KMS-11 (cell line): ENCODE results near the gene DAAM1.

Experiments
- H2AFZ ChIP-seq: fragments of 200-600 bp; sonication (generic); 2 replicates; pipeline ENCODE4 v1.6.1; 2016; ENCODE audit warnings: antibody characterized with exemption, mixed run types, low read depth
- H3K27ac ChIP-seq: fragments of 200-600 bp; sonication (generic); 2 replicates; pipeline ENCODE4 v1.6.1; 2016; ENCODE audit warnings: mild to moderate bottlenecking, mixed run types
- H3K27me3 ChIP-seq: fragments of 200-600 bp; sonication (generic); 2 replicates; pipeline ENCODE4 v1.6.1; 2017; ENCODE audit warnings: mild to moderate bottlenecking, low read depth, mixed run types, moderate library complexity; ENCODE audit not compliant: insufficient read depth
- H3K36me3 ChIP-seq: fragments of 200-600 bp; sonication (generic); 2 replicates; pipeline ENCODE4 v1.6.1; 2017; ENCODE audit warnings: mild to moderate bottlenecking, mixed run types; ENCODE audit not compliant: insufficient read depth
- H3K4me1 ChIP-seq: fragments of 200-600 bp; sonication (generic); 2 replicates; pipeline ENCODE4 v1.6.1; 2016; ENCODE audit warnings: mild to moderate bottlenecking, low read depth, mixed run types; ENCODE audit not compliant: poor library complexity, severe bottlenecking
- H3K4me2 ChIP-seq: fragments of 200-600 bp; sonication (generic); 2 replicates; pipeline ENCODE4 v1.7.0; 2016; ENCODE audit warnings: mild to moderate bottlenecking, mixed run types
- H3K4me3 ChIP-seq: fragments of 200-600 bp; sonication (generic); IDR thresholded peaks from 2 replicates; pipeline ENCODE4 v1.6.1; 2017; ENCODE audit warnings: low read depth, low read length, mixed read lengths; ENCODE audit not compliant: insufficient read depth
- H3K79me2 ChIP-seq: fragments of 200-600 bp; sonication (generic); 2 replicates; pipeline ENCODE4 v1.6.1; 2016; ENCODE audit warnings: low read depth, mixed run types; ENCODE audit not compliant: insufficient read depth
- H3K9ac ChIP-seq: fragments of 200-600 bp; sonication (generic); 2 replicates; pipeline ENCODE4 v1.6.1; 2016; ENCODE audit warnings: mild to moderate bottlenecking, mixed run types
- H4K20me1 ChIP-seq: fragments of 200-600 bp; sonication (generic); 2 replicates; pipeline ENCODE4 v1.6.1; 2016; ENCODE audit warnings: mild to moderate bottlenecking, mixed run types; ENCODE audit not compliant: insufficient read depth
- CTCF ChIP-seq: fragments of 200-600 bp; sonication (generic); conservative IDR thresholded peaks from 2 replicates; pipeline ENCODE4 v1.6.1; 2017; ENCODE audit warnings: low read depth, mild to moderate bottlenecking, antibody characterized with exemption, low read length, moderate library complexity, mixed read lengths

The DAAM1 gene

GRCh38 chr14:59342516-59343484 is 154.3 kb downstream of the DAAM1 start:
- Histone ChIP-seq H3K4me1 (no peaks in the 10 kb centered on the region), H3K4me3 (no peak overlapping the region), H3K4me2 (no peak overlapping the region), H4K20me1 (no peaks in the 10 kb centered on the region), H2AFZ (no peak overlapping the region), H3K9ac (no peak overlapping the region), H3K27me3 (no peaks in the 10 kb centered on the region), H3K79me2 (no peaks in the 10 kb centered on the region), H3K36me3 (no peaks in the 10 kb centered on the region), H3K27ac (no peak overlapping the region)
- TF ChIP-seq CTCF: no peak

GRCh38 chr14:59343585-59343984 is 155.1 kb downstream of the DAAM1 start:
- Histone ChIP-seq H3K36me3 (no peaks in the 10 kb centered on the region), H3K4me2 (no peak overlapping the region), H3K27me3 (no peaks in the 10 kb centered on the region), H3K4me1 (no peaks in the 10 kb centered on the region), H3K27ac (no peak overlapping the region), H3K79me2 (no peaks in the 10 kb centered on the region), H3K9ac (no peak overlapping the region), H3K4me3 (no peak overlapping the region), H4K20me1 (no peaks in the 10 kb centered on the region), H2AFZ (no peak overlapping the region)
- no peak for TF ChIP-seq CTCF

GRCh38 chr14:59344016-59344415 is 155.5 kb downstream of the DAAM1 start:
- Histone ChIP-seq H3K4me1 (no peaks in the 10 kb centered on the region), H3K4me3 (no peak overlapping the region), H4K20me1 (no peaks in the 10 kb centered on the region), H3K79me2 (no peaks in the 10 kb centered on the region), H3K36me3 (no peaks in the 10 kb centered on the region), H3K27me3 (no peaks in the 10 kb centered on the region), H3K27ac (no peak overlapping the region), H3K4me2 (no peak overlapping the region), H2AFZ (no peak overlapping the region), H3K9ac (no peak overlapping the region)
- TF ChIP-seq CTCF: no peak

GRCh38 chr14:59344691-59345455 is 156.4 kb downstream of the DAAM1 start:
- H3K79me2 ChIP-seq: no peaks in the 10 kb centered on the region
- H2AFZ ChIP-seq: no peak overlapping the region
- no peaks in the 10 kb centered on the region for H4K20me1 ChIP-seq
- no peaks in the 10 kb centered on the region for H3K27me3 ChIP-seq
- H3K27ac ChIP-seq: no peak overlapping the region
- H3K36me3 ChIP-seq: no peaks in the 10 kb centered on the region
- no peaks in the 10 kb centered on the region for H3K4me1 ChIP-seq
- H3K4me2 ChIP-seq: no peak overlapping the region
- H3K4me3 ChIP-seq: no peak overlapping the region
- no peak for TF ChIP-seq CTCF
- H3K9ac ChIP-seq: no peak overlapping the region
